H1 (cell line): ENCODE data around the gene PDGFRA. TPM values are rescaled to one million over a fixed set of nuclear protein-coding genes. Genes with fewer than 3 reads are reported as not detected.
"Not testable (repeated sequence)": the region's sequence is repeated elsewhere in the genome, so short reads cannot be mapped to it uniquely, and the experiment has no call there.

Source experiments
- CTCF ChIA-PET: fragments of 300-600 bp; sonication (Branson Sonifier 250); formaldehyde crosslinking; loops from one replicate; lab custom pipeline; 2021; ENCODE audit not compliant: partially characterized antibody; lab: Charles Lee
- POLR2A ChIA-PET: fragments of 300-600 bp; sonication (Branson Sonifier 250); formaldehyde crosslinking; loops from one replicate; lab custom pipeline; 2021; ENCODE audit warnings: inconsistent platforms; ENCODE audit not compliant: partially characterized antibody; lab: Charles Lee
- DNase-seq, 2 experiments: peaks; one replicate each; pipeline versions ENCODE4 v3.0.0 to v3.0.0-alpha.2; 2010 to 2022; ENCODE audit warnings: low spot score in 2 of 2, low read depth in 1 of 2, mixed read lengths in 1 of 2
- FAIRE-seq: peaks from 2 replicates; lab custom pipeline; 2011; peaks lifted over from hg19 to GRCh38; lab: Jason Lieb, UNC
- H2AFZ ChIP-seq: 2 replicates; pipeline ENCODE4 v1.8.1; 2012; ENCODE audit warnings: low read length, inconsistent platforms
- H2AK5ac ChIP-seq: 2 replicates; pipeline ENCODE4 v1.6.1; 2013; ENCODE audit warnings: low read depth, low read length
- H2BK120ac ChIP-seq: replicated peaks from 2 replicates; pipeline ENCODE3; 2013; ENCODE audit warnings: low read depth, low read length, inconsistent platforms
- H2BK12ac ChIP-seq: 2 replicates; pipeline ENCODE4 v1.6.1; 2013; ENCODE audit warnings: low read depth, low read length
- H2BK15ac ChIP-seq: 2 replicates; pipeline ENCODE4 v1.6.1; 2013; ENCODE audit warnings: low read length
- H2BK20ac ChIP-seq: 2 replicates; pipeline ENCODE4 v1.6.1; 2013; ENCODE audit warnings: low read length
- H2BK5ac ChIP-seq: 2 replicates; pipeline ENCODE4 v1.6.1; 2013; ENCODE audit warnings: low read depth, low read length
- H3K14ac ChIP-seq: 2 replicates; pipeline ENCODE4 v1.6.1; 2013; ENCODE audit warnings: inconsistent platforms; ENCODE audit not compliant: insufficient read length
- H3K18ac ChIP-seq: 2 replicates; pipeline ENCODE4 v1.6.1; 2013; ENCODE audit warnings: low read length; ENCODE audit errors: extremely low read depth
- H3K23ac ChIP-seq: 2 replicates; pipeline ENCODE4 v1.6.1; 2013; ENCODE audit warnings: inconsistent platforms; ENCODE audit not compliant: insufficient read length
- H3K23me2 ChIP-seq: 2 replicates; pipeline ENCODE4 v1.6.1; 2013; ENCODE audit warnings: low read depth, low read length
- H3K27ac ChIP-seq: 2 replicates; pipeline ENCODE4 v1.6.1; 2011; ENCODE audit warnings: low read depth, low read length, inconsistent platforms
- H3K27me3 ChIP-seq, 4 experiments: replicated peaks in 1 of 4; 1 replicate in 1 of 4; 2 replicates in 3 of 4; pipeline versions ENCODE4 v1.6.1 to v1.8.1; 2011 to 2013; ENCODE audit warnings: low read length in 3 of 4, mild to moderate bottlenecking in 3 of 4, inconsistent platforms in 2 of 4, mixed read lengths in 2 of 4, moderate library complexity in 1 of 4; ENCODE audit not compliant: control insufficient read depth in 3 of 4, insufficient read depth in 3 of 4; ENCODE audit errors: extremely low read depth in 1 of 4
- H3K36me3 ChIP-seq, 4 experiments: 2 replicates each; pipeline versions ENCODE4 v1.6.1 to v1.8.1; 2011 to 2013; ENCODE audit warnings: mild to moderate bottlenecking in 4 of 4, low read length in 3 of 4, moderate library complexity in 2 of 4, control low read depth in 1 of 4, inconsistent platforms in 1 of 4; ENCODE audit not compliant: insufficient read depth in 4 of 4, control insufficient read depth in 2 of 4
- H3K4ac ChIP-seq: replicated peaks from 2 replicates; pipeline ENCODE3; 2013; ENCODE audit warnings: low read length, low read depth, mixed read lengths, inconsistent platforms; ENCODE audit not compliant: insufficient read length
- H3K4me1 ChIP-seq, 4 experiments: replicated peaks in 1 of 4; 1 replicate in 1 of 4; 2 replicates in 3 of 4; pipeline versions ENCODE4 v1.6.1 to v1.8.1; 2011 to 2013; ENCODE audit warnings: low read length in 3 of 4, inconsistent platforms in 2 of 4, mixed read lengths in 1 of 4; ENCODE audit not compliant: insufficient read depth in 4 of 4, control insufficient read depth in 3 of 4
- H3K4me2 ChIP-seq, 2 experiments: 2 replicates each; pipeline versions ENCODE4 v1.6.1 to v1.8.1; 2011 to 2013; ENCODE audit warnings: low read depth in 2 of 2, low read length in 2 of 2, control low read depth in 1 of 2, inconsistent platforms in 1 of 2, mild to moderate bottlenecking in 1 of 2; ENCODE audit not compliant: insufficient read depth in 1 of 2
- H3K4me3 ChIP-seq, 4 experiments: fragments of 200-600, 300-600 bp in 1 of 4; sonication (generic), shearing (Covaris generic), sonication (Bioruptor Twin) in 1 of 4; 2 replicates each; pipeline versions ENCODE4 v1.5.1 to v1.8.1; 2011 to 2016; ENCODE audit warnings: low read length in 4 of 4, low read depth in 3 of 4, control low read depth in 2 of 4, inconsistent platforms in 2 of 4, mild to moderate bottlenecking in 2 of 4, mixed read lengths in 1 of 4, moderate library complexity in 1 of 4; ENCODE audit not compliant: insufficient read depth in 2 of 4; ENCODE audit errors: extremely low read depth in 1 of 4
- H3K56ac ChIP-seq: replicated peaks from 2 replicates; pipeline ENCODE3; 2013; ENCODE audit warnings: low read depth, mild to moderate bottlenecking, mixed read lengths, low read length, inconsistent platforms; ENCODE audit not compliant: insufficient read length
- H3K79me1 ChIP-seq: 2 replicates; pipeline ENCODE4 v1.6.1; 2013; ENCODE audit warnings: low read depth, low read length, control low read depth
- H3K79me2 ChIP-seq, 2 experiments: 2 replicates each; pipeline versions ENCODE4 v1.6.1 to v1.8.1; 2012 to 2013; ENCODE audit warnings: low read length in 2 of 2, mild to moderate bottlenecking in 2 of 2, inconsistent platforms in 1 of 2; ENCODE audit not compliant: insufficient read depth in 2 of 2, control insufficient read depth in 1 of 2
- H3K9ac ChIP-seq, 4 experiments: replicated peaks in 1 of 4; 1 replicate in 1 of 4; 2 replicates in 3 of 4; pipeline versions ENCODE4 v1.6.1 to v1.8.1; 2011 to 2013; ENCODE audit warnings: low read depth in 3 of 4, low read length in 3 of 4, control low read depth in 2 of 4, mild to moderate bottlenecking in 2 of 4, moderate library complexity in 2 of 4, inconsistent platforms in 1 of 4; ENCODE audit errors: extremely low read depth in 1 of 4
- H3K9me3 ChIP-seq, 2 experiments: 2 replicates each; pipeline versions ENCODE4 v1.6.1 to v1.8.1; 2012 to 2013; ENCODE audit warnings: mild to moderate bottlenecking in 2 of 2, moderate library complexity in 2 of 2, control low read depth in 1 of 2, inconsistent platforms in 1 of 2, low read depth in 1 of 2, low read length in 1 of 2, mixed read lengths in 1 of 2; ENCODE audit not compliant: insufficient read depth in 2 of 2
- H4K20me1 ChIP-seq, 2 experiments: replicated peaks in 1 of 2; 2 replicates each; pipeline versions ENCODE3 to v1.8.1; 2011 to 2013; ENCODE audit warnings: inconsistent platforms in 2 of 2, low read length in 2 of 2, mild to moderate bottlenecking in 1 of 2; ENCODE audit not compliant: insufficient read depth in 2 of 2, control insufficient read depth in 1 of 2
- H4K5ac ChIP-seq: 2 replicates; pipeline ENCODE4 v1.6.1; 2013; ENCODE audit warnings: low read length, low read depth, mixed read lengths, inconsistent platforms; ENCODE audit not compliant: insufficient read length
- H4K8ac ChIP-seq: 2 replicates; pipeline ENCODE4 v1.8.0; 2013; ENCODE audit warnings: mild to moderate bottlenecking, moderate library complexity, low read length, inconsistent platforms; ENCODE audit not compliant: insufficient read depth; ENCODE audit errors: extremely low read depth
- H4K91ac ChIP-seq: replicated peaks from 2 replicates; pipeline ENCODE3; 2013; ENCODE audit warnings: low read length, mixed read lengths, inconsistent platforms; ENCODE audit not compliant: insufficient read length
- polyA plus RNA-seq, 7 experiments: library from polyadenylated mRNA; depleted of rRNA in 3 of 7; stranded (reverse) in 5 of 7; unstranded in 2 of 7; fragments of >200 nt in 5 of 7; fragments of 200-250 nt in 2 of 7; gene quantifications; 1 replicate in 5 of 7; 2 replicates in 1 of 7; 4 replicates in 1 of 7; pipeline versions ENCODE4 v1.2.1 to v1.2.3, GENCODE V29; 2011 to 2013; ENCODE audit warnings: missing spikeins in 2 of 7, mixed read lengths in 2 of 7
- total RNA-seq: library from RNA; stranded (reverse); fragmentation: NEBNext Ultra II Directional; extraction: Animal tissue kit (Norgen Biotek cat#: 25700); gene quantifications from 2 replicates; pipeline ENCODE4 v1.2.1, GENCODE V29; 2021

Gene PDGFRA
- total and polyA plus RNA-seq, 2 of the 8 experiments (the other 6 are each of a cell fraction or from before 2014, with no cell fraction given) = 1.4 to 3.4 TPM

- H3K18ac ChIP-seq, H2BK12ac ChIP-seq, POLR2A ChIA-PET, H2AFZ ChIP-seq, H3K27ac ChIP-seq, H2BK15ac ChIP-seq, FAIRE-seq, H3K4me2 ChIP-seq, H4K20me1 ChIP-seq, H2AK5ac ChIP-seq, H2BK120ac ChIP-seq, H3K27me3 ChIP-seq, H3K79me1 ChIP-seq, H2BK20ac ChIP-seq, H3K4me3 ChIP-seq, H4K8ac ChIP-seq, H3K4ac ChIP-seq, DNase-seq, H3K36me3 ChIP-seq, H4K5ac ChIP-seq, H3K79me2 ChIP-seq, H3K56ac ChIP-seq, H3K23ac ChIP-seq, CTCF ChIA-PET, H2BK5ac ChIP-seq, H3K4me1 ChIP-seq, H4K91ac ChIP-seq, H3K23me2 ChIP-seq, H3K9ac ChIP-seq, H3K9me3 ChIP-seq, H3K14ac ChIP-seq: not testable (repeated sequence)
Observed at GRCh38 chr4:54334769-54335168, 105.7 kb downstream of the PDGFRA start.
